Adrenal gland (tissue), 5 donors: ENCODE data around the gene ZDHHC14.

Experiments
- POLR2A ChIP-seq, 2 donors: fragments of 450-650 bp; IDR thresholded peaks; one replicate each; pipeline ENCODE4 v1.6.1; 2017; ENCODE audit warnings: antibody characterized with exemption in 2 of 2, mild to moderate bottlenecking in 2 of 2, moderate library complexity in 1 of 2
- TF ChIP-seq, protein P1 (sequence below), 6 experiments: fragments of 450-650 bp in 4 of 6; fragments of 200-600 bp in 2 of 6; sonication (generic) in 1 of 6; IDR thresholded peaks; 1 replicate in 5 of 6; 2 replicates in 1 of 6; pipeline versions ENCODE4 v1.5.1 to v1.8.0; 2016 to 2021; ENCODE audit warnings: antibody characterized with exemption in 6 of 6, mild to moderate bottlenecking in 2 of 6, moderate library complexity in 1 of 6
- donor health status: DM: no; HTN: no; CAD: no.

DNA sequence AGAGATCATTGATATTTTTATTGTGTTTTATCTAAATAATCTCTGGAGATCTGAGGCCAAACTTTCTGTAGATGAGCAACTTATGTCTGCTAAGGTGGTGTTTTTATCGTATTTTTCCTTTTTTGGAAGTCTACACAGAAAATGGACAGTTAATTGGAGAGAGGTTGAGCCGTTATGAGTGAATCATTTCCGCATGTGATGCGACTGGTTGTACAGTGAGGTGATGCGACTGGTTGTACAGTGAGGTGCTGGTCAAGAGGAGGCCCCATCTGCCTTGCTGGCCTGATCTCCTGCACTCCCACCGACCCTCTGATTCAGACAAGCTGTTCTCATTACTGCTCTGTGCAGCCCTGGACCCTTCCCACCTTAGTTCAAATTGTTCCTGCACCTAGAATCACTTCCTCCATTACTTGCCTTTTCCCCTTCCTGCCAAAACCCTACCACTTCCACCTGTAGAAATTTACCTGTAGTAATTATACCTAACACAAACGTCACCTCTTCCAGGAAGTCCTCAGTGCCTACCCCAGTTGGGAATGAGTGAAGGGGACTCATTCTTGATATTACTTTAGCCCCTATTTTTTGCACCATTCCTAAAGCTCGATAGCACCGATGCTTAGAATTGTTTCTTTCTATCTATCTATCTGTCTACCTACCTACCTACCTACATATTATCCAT is 100.3 kb downstream of the ZDHHC14 start:
- TF ChIP-seq, protein P1, sequence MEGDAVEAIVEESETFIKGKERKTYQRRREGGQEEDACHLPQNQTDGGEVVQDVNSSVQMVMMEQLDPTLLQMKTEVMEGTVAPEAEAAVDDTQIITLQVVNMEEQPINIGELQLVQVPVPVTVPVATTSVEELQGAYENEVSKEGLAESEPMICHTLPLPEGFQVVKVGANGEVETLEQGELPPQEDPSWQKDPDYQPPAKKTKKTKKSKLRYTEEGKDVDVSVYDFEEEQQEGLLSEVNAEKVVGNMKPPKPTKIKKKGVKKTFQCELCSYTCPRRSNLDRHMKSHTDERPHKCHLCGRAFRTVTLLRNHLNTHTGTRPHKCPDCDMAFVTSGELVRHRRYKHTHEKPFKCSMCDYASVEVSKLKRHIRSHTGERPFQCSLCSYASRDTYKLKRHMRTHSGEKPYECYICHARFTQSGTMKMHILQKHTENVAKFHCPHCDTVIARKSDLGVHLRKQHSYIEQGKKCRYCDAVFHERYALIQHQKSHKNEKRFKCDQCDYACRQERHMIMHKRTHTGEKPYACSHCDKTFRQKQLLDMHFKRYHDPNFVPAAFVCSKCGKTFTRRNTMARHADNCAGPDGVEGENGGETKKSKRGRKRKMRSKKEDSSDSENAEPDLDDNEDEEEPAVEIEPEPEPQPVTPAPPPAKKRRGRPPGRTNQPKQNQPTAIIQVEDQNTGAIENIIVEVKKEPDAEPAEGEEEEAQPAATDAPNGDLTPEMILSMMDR (IDR thresholded peaks at IDR 0.05), result no peak
- TF ChIP-seq POLR2A (IDR thresholded peaks at IDR 0.05), result no peak
